NCI-H1092 (cell line): ENCODE results near the gene PLEKHA7.
A peak's percentile ranks its signal among the peaks of the same experiment; 100 is the strongest.
"Not testable (repeated sequence)": the region's sequence is repeated elsewhere in the genome, so short reads cannot be mapped to it uniquely, and the experiment has no call there.

ENCODE experiments used
- DNase-seq: peaks from one replicate; lab custom pipeline; 2025; lab: John Stamatoyannopoulos, UW

The PLEKHA7 gene

DNA sequence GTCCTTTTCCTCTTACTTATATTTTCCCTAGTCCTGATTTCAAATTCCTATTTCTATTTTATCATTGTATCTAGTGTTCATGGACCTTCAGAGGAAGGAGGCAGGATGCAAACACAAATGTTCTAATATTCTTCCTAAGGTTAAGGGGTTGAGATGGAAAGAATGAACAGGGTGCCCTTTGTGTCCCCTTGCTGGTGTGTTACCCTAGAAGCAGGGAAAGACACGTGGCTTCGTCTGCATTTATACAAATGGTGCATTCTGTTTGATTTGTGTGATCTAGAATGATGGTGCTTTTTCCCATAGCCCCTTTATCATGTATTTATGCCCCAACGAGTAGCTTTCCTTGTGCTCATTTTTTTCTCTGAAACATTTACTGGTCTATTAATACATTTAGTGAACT, 76.2 kb downstream of the PLEKHA7 start:
- no peak for DNase-seq

DNA sequence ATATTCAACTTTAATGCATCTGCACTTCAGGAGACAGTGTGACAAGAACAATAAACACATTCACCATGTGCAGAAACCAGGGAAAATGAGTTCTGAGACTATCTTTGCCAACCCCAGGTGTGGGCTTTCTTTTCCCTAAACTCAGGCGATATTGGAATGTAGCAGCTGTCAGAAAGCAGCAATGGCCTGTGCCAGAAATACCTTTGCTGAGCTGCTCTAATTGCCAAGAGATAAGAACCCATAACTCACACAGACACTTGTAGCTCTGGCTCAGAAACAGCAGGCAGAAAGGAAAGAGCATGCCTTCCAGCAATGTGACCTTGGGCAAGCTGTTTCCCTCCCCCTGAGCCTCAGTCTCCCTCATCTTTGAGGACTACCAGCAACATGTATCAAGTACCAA, 77.6 kb downstream of the PLEKHA7 start:
- no peak for DNase-seq

DNA sequence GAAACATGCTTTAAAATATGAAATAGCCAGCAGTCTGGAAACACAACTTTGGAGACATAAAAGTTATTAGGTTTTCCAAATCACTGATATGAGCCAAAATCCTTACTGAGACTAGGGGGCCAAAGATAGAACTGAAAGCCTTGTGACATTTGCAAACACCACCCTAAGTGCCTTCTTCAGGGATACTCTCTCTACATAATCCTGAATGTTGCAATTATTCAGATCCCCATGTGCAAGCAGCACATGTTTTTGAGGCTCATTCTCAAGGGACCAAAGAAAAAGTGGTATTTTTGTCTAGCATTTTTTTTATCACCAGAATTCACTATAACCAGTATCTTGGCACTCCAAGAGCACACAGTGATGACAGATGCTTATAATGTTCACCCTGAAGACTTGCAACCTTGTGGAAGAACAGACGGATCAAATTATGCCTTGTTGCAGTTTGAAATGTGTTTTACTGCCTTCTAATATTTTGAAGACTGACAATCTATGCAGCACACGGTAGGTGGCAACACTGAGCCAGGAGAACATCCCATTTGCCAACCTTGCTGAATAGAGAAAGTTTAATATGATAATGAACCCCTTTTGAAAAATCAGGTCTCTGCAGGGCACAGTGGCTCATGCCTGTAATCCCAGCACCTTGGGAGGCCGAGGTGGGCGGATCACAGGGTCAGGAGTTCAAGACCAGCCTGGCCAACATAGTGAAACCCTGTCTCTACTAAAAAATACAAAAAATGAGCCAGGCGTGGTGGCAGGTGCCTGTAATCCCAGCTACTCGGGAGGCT, 78.5 kb downstream of the PLEKHA7 start:
- peak; percentile 6 for DNase-seq

DNA sequence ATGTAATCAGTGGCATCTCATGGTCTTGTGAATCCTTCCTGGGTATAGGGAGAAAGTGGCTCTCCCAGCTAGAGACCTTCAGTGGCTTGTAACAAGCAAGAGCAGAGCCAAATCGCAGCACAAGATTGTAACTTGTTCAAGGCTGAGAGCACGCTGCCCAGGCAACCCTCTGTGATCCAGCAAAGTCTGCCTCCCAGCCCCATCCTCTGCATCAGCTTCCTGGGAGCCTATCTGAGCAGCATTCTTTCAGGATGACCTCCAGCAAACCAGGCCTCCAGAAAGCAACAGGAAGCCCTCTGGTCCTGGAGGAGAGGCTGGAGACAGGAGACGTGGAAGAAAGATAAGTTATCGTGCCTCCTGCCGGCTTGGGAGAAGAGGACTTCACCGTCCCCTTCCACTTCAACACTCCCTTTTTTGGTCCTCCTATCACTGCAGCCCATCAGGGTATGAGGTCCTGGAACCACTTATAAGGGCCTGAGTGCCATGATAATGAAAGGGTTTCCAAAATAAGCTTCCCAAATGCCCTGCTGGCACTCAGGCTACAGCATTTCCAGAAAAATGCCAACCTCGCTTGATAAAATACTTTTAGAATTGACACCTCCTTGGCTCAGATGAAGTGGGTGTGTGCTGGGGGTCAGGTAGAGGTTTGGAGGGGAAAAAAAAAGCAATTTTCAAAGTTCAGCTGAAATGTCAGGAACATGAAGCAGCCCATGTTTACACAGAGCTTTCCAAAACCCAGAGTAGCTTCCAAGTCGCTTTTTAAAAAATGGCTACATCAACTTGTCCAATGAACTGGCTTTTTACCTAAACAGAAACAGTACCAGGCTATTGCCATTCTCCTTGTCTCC, 80.2 kb downstream of the PLEKHA7 start:
- DNase-seq: no peak

DNA sequence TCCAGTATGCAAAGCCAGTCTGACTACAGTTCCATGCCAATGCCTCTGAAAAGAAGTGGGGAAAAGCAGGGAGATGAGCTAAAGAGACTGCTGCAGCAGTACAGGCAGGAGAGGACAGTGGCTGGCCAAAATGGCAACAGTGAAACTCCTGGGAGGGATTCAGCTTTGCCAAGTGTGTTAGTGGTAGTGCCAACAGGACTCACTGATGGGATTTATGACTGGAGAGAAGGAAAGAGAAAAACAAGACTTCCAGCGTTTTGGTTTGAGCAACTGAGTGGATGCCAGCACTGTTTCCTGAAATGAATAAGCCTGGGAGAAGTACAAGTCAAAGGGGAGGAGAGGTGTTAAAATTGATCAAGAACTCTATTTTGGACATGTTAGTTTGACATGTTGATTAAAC, 80.9 kb downstream of the PLEKHA7 start:
- no peak for DNase-seq

DNA sequence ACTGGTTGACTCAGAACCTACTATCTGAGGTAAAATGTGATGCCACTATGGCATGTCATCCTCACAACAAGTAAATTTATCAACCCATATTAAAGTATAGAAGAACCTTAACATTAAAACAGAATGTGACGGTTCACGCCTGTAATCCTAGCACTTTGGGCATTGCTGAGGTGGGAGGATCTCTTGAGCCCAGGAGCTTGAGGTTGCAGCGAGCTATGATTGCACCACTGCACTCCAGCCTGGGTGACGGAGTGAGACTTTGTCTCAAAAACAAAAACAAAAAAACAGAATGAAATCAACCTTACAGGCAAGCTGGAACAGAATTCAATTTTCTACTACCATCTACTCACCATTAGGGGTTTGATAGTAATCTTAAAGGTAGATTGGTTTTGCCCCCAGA, 86.2 kb downstream of the PLEKHA7 start:
- DNase-seq: no peak

DNA sequence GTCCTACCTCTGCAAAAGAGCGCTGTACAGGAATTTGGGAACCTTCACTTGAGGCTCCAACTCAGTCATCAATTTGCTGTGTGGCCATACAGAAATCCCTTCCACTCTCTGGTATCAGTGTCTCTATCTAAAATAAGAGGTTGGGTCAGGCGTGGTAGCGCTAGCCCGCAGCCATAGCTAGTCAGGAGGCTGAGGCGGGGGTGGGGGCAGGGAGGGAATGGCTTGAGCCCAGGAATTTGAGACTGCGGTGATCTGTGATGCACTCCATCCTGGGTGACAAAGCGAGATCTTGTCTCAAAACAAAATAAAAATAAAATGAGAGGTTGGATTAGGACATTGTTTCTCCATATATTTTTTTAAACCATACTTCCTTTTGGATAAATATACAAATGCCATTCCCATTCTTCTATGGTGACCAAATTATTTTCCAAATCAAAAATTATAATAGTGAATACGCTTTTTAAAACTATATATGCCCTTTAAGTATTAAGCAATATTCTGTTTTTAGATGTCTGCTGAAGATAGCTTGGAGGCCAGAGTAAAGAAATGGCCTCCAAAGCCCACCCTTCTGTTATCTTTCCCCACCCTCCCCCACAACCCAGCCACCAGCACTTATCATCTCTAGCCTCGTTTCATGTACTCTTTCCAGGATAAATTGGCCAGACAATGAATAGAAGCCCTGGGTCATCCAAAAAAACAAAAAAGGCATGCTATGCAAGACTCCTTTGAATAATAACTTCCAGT, 87.2 kb downstream of the PLEKHA7 start:
- DNase-seq: no peak

DNA sequence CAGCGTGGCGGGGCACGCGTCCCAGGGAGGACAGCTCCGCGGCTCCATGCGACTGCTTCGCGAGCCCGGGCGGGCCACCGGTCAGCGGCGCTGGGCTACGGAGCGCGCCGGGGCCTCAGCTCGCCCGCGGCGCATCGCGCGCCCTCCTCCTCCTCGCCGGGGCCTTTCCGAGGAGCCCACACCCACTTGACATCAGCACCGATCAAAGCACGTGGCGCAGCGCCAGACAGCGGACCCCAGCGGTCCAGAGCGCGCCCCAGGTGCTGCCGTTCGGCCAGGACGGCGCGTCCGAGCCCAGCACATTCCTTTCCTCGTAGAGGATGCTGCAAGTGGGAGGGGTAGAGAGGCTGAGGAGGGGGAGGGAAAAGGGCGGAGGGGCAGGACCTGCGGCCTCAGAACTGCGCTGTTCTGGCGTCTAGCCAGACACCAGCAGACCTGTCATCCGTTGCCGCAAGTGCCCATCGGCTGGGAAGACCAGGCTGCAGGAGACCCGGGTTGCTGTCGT, 88.6 kb downstream of the PLEKHA7 start:
- DNase-seq: peak; percentile 9

DNA sequence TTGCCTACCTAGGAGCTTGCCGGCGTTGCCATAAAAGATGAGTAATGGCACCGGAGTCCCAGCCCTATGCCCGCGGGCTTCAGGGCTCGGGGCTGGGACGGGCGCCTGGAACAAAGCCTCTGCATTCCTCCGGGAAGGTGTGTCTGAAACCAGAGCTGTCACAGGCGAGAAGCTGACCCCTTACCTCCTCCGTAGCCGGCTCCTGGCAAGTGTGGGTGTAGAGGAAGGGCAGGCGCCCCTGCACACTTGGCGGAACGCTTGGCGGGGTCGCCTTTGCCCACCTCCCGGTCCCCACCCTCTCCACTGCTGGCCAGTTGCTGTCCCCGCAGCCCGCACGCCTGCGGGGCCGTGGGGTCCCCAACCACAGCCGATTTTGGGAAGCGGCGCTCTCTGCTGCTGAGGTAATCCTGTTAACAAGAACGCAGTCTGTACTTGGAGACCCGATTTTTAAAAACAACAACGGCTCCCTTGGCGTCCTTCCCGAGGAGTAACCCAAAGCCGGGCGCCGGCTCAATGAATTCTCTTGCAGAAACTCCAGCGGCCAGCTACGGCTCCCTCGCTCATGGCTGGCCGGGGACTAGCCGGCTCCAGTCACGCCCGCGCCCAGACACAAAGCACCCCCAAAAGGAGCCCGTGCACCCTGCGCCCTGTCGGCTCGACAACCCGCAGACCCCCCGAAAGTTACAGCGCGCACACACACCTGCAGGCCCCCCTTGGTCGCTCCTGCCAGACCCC, 89.2 kb downstream of the PLEKHA7 start:
- DNase-seq: peak; percentile 8

DNA sequence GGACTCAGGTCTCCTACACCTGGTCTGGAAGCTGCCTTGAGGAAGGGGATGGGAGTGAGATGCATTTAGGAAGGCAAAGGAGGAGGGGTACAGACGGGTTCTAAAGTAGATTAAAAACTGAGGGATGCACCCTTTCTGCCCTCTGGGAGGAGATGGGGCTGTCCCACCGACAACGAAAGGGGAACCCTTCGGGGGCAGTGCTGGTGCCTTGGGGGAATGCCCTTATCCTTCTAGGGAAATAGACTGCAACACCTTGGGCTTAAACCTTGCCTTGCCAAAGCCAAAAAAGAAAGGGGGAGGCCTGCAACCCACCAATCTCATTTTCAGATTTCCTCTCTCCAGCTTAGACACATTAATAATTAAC, 89.8 kb downstream of the PLEKHA7 start:
- no peak for DNase-seq

DNA sequence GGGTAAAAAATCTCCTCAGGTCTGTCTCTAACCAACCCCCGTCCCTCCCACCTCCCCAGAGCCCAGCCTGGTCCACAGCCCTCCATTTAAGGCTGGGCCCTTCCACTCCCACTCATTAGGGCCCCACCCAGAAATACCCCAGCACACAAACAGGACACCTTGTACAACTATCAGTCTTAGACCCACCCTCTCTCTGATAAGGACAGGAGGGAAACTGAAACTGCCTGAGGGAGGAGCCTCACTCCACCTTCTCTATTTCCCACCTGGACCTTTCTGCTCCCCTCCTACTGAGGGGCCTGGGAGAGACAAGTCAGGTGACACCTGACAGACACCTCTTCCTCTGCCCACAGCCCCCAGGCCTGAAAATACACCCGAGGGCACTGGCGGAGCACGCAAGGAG, 90.2 kb downstream of the PLEKHA7 start:
- DNase-seq: no peak

DNA sequence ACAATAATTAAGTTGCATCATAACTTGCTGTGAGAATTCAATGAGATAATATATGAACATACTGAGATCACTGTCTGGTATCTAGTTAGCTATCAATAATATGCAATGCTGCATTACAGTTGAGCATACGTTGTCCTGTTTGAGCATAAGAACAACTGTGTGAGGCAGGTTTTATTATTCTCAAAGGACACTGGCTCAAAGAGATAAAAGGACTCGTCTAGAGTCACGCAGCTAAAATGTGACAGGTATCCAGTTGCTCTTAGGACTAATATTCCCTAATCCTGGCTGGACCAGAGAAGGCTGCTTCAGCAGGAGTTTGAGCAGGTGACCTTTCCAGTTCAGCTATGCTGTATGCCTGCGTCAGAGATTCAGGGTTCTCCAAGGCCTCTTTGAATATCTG, 92.5 kb downstream of the PLEKHA7 start:
- no peak for DNase-seq

DNA sequence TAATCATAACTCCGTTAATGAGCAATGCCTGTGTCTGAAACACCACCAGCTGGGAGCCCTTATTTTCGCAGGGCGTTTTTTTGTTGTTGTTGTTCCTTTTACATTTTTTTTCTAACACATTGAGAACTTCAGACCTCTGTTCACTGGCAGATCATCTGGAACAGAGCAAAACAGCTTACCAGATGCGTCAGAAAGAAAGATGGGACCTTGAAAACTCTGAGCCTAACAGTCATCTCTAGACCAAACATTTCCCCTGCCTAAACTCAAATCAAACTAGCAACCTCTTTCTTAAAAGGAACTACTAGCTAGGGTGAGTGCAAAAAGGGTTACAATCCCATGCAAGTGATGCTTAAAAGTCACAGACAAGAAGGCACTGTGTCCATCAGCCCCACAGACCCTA, 93.2 kb downstream of the PLEKHA7 start:
- no peak for DNase-seq

DNA sequence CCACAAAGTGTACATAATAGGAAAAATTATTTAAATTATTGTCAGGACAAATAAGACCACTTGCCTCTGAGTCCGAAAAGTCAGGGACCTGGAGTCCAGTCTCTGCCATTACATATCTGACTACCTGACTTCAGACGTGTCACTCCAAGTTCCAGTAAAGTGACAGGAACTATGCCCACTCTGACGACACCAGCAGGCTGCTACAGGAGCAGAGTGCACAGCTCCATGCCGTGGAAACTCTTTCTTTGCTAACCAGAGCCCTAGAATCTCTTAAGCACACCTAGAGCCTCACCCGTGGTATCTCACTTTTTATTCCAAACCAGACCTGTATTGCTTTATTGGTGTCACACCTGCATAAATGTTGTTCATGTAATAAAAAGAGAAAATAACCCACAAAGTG, 93.7 kb downstream of the PLEKHA7 start:
- no peak for DNase-seq

DNA sequence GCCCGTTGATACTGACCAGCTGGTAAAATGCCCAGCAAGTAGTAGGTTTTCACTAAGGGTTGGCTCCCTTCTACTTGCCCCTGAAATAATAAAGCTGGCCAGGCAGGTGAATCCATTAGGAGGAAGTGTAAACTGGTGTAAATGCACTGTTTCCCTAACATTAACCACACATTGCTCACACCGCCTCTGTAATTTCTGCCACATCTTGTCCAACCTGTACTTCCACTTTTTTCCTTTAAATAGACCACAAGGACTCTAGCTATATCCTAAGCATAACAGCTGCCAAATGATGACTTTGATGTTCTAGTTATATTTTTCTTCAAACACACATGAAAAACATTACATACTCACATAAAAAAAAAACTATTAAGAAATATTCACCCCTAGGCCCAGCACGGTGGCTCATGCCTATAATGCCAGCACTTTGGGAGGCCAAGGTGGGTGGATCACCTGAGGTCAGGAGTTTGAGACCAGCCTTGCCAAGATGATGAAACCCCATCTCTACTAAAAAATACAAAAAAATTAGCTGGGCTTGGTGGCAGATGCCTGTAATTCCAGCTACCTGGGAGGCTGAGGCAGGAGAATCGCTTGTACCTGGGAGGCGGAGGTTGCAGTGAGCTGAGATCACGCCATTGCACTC, 95.6 kb downstream of the PLEKHA7 start:
- DNase-seq: not testable (repeated sequence)

DNA sequence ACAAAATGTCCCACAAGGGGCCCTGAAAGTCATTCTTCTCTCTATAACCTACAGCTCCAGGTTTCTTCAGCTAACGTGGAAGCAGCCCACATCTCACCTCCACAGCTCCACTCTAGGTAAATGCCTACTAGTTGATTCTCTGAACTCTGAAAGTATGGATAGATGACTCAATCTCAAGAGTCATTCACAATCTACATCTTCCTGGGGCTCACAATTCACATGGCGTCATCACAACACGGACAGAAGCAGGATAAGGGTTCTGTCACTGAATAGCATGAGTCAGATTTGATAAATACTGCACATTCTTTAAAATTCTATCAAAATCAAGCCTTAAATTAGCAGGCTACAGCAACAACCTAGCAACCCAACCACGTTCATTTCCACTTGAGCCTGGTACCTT, 96.3 kb downstream of the PLEKHA7 start:
- DNase-seq: no peak

DNA sequence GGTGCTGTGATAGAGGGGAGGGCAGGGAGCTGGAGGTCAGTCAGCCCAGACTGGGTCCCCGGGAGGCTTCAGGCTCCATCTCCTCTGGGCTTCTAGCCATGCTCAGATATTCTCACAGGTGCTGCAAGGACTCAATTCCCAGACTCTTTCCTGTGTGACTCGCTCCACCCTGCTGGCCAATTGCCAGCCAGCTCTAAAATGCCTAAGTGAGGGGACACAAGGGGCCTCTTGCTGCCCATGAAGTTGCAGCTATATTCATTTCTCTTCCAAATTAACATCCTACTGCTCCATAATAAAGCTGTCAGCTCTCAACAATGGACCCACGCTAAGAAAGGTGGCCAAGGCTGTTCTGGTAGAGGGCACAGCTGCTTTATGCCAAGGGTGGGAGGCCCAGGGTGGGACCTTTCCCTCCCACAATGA, 101.5 kb downstream of the PLEKHA7 start:
- DNase-seq: peak; percentile 49

DNA sequence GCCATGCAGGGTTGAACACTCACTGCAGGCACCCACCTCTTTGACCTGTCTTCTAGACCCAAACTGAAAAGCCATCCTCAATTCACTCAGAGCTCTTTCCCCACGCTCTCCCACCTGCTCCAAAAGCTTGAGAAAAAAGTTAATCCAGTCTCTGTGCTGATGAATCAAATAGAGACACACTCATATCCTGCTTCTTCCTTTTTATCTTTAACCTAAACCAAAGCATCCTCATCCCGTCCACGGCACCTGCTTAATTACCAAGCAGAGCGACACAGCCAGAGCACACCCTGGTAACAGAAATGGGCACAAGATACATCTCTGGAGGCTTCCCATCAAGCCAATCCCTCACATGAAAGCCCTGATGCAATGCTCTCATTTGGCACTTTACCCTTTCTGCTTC, 102.6 kb downstream of the PLEKHA7 start:
- DNase-seq: no peak

DNA sequence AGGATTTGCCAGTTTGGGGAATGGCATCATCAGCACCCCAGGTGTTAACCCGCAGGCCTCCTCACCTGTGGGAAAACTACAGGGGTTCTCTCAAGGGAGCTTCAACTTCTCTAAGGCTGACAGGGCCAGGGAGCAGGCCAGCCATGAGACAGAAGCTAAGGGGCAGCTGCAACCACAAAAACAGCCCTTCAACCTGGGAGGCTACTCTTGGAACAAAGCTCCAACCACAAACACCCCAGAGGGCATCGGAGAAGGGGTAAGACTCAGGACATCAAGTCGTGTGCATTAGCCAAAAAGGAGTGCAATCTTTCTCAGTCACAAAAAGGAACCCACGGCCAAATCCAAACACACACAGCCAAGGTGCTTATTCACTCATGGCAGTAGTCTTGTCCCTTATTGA, 103.0 kb downstream of the PLEKHA7 start:
- no peak for DNase-seq

DNA sequence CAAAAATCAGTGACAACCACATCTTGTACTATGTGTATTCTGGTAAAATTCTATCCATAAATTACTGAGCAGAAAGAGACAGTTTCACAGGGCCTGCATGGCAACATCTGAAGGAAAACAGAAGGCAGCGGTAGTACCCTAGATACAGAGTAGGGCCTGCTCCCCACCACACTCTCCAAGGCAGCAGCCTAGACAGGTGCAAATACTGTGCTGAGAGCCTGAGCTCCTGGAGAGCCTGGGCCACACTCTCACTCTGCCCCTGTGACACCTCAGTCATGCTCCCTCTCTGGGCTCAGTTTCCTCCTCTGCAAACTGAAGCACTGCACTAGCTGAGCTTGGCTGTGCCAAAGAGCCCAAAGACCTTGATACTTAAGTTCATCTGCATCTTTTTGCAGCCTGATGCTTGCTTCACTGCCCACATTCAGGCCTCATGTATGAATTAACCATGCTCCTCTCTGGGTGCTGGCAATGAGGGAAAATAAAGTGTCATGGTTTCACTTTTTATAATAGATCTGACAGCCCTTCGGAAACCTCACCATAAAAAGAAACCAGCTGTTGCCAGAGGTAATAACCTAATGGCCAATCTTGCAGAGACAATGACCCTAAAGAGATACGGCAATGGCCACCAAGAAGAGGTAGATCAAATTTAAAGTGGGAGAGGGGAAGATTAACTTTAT, 104.7 kb downstream of the PLEKHA7 start:
- peak; percentile 8 for DNase-seq

DNA sequence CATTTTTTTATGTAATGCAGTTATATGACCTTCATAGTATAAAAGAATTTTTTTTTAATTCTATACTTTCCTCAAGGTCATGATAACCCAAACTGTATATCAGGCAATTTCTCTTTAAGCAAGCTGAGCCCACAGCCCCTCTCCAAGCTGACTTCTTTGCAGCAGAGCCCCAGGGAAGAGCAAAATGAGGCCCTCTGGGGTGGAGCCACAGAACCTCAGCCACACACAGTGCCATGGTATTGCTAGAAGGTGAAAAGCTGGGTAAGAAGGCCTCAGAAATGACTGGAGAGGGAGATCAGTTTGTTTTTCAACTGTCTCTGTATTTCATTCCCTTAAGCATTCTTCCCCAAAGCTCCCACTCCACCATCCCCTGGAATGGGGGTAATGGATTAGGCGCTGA, 108.8 kb downstream of the PLEKHA7 start:
- no peak for DNase-seq
